WI38 (cell line): ENCODE measurements around the gene TEX11.

Experiments
- H3K4me3 ChIP-seq: 2 replicates; pipeline ENCODE4 v1.5.1; 2011; ENCODE audit warnings: low read depth, mild to moderate bottlenecking, control low read depth, low read length
- TF ChIP-seq, protein P1 (sequence below): IDR thresholded peaks from 2 replicates; pipeline ENCODE4 v1.5.1; 2012; ENCODE audit warnings: low read depth, mild to moderate bottlenecking, control low read depth, low read length

TEX11 gene

DNA sequence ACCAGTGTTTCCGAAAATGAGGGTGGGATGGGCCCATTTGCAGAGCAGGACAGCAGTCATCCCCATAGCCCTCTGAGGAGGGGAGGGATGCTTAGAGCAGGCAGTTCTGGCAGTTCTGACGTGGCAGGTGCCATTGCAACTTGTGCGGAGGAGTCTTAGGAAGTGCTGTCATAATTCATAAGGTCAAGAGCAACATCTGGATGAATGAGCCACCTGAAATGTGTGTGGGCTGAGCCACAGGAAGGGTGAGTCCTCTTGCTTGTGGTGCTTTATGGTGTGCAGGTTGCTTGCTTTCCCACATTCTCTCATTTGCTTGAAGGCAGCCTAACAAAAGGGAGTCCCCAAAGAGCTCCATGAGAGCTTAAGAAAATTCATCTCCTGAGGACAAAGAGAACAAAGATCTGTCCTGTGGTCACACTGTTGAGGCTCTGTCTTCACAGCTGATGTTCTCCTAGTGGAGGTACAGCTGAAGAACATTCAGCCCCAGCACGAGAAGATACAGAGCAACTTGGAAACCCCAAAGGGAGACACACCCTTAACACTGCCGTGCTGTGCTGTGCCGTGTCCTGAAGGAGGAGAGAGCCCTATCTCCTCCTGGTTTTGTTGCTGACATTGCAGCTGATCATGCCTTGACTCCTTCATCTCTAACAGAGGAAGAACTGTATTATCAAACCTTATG, 403.6 kb downstream of the TEX11 start:
- TF ChIP-seq, protein P1, sequence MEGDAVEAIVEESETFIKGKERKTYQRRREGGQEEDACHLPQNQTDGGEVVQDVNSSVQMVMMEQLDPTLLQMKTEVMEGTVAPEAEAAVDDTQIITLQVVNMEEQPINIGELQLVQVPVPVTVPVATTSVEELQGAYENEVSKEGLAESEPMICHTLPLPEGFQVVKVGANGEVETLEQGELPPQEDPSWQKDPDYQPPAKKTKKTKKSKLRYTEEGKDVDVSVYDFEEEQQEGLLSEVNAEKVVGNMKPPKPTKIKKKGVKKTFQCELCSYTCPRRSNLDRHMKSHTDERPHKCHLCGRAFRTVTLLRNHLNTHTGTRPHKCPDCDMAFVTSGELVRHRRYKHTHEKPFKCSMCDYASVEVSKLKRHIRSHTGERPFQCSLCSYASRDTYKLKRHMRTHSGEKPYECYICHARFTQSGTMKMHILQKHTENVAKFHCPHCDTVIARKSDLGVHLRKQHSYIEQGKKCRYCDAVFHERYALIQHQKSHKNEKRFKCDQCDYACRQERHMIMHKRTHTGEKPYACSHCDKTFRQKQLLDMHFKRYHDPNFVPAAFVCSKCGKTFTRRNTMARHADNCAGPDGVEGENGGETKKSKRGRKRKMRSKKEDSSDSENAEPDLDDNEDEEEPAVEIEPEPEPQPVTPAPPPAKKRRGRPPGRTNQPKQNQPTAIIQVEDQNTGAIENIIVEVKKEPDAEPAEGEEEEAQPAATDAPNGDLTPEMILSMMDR: no peak
- no peak overlapping the region for H3K4me3 ChIP-seq

DNA sequence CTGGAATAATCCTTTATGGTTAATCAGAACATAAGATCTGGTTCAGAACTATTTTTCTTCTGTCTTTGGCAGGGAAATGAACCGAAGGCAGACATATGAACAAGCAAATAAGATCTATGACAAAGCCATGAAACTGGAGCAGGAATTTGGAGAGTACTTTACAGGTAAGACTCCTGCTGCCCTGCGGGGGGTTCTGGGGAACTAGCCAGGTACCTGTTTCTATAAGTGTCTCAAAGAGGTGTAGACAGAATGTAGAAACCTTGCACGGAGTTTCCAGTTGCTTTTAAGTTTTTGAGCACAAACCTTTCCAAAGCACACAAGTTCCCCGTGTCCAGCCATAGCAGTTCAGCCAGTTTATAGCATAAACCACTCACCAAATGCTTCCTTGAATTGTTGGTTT, 407.7 kb downstream of the TEX11 start:
- no peak overlapping the region for H3K4me3 ChIP-seq
- TF ChIP-seq, protein P1: no peak

DNA sequence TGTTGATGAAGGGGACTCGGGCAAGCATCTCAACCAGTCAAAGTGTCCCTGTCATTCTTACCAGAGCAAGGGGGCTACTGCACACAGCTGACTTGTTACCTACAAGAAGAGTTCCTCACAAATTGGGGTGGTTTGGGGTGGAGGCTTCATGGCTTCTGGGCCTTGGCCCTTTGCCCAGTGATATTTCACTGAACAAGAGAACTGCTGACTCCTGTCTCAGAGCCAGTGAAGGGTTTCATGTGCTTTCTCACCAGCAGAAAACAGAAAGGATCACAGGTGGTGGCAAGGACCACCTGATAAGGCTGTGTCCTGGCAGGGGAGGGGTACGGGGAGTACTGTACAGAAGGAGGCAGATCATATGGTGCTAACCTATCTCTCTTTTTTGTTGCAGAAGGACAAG, 410.4 kb downstream of the TEX11 start:
- TF ChIP-seq, protein P1: no peak
- H3K4me3 ChIP-seq: no peak overlapping the region

DNA sequence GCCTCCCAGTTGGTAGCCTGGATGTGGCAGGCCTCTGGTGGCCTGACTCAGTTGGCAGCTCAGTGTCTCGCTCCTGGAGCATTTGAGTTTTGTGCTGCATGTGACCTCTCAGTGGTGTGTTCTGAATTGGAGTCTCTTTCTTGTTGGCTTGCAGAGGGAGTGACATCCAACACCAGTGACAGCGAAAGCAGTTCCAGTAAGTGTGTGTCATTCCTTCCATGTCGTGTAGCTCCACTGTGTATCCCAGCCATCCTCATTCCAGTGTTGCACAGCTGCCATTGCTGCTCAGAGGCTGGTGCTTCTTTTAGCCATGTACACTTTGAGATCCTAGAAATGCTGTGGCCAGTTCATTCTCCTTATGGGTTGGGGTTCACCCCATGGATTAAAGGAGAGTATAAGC, 411.5 kb downstream of the TEX11 start:
- H3K4me3 ChIP-seq: no peak overlapping the region
- TF ChIP-seq, protein P1: no peak

DNA sequence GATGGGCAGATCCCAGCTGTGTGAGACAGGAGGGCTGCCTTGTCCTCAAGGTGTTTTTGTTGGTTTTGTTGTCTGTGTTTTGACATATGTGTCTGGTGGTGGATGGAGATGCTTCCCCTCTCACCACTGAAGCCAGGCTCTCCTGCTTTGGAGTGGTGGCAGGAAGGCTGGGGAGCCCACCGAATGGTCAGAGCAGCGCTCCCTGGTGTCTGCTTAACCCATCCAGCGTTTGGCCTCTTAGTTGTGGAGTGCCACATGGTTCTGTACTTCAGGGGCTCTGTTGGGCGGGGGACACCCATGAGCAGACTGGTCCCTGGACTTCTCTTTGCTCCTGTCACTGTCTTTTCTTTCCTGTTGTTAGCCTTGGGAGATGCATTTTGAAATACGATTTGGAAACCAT, 412.0 kb downstream of the TEX11 start:
- H3K4me3 ChIP-seq: no peak overlapping the region
- TF ChIP-seq, protein P1: no peak

DNA sequence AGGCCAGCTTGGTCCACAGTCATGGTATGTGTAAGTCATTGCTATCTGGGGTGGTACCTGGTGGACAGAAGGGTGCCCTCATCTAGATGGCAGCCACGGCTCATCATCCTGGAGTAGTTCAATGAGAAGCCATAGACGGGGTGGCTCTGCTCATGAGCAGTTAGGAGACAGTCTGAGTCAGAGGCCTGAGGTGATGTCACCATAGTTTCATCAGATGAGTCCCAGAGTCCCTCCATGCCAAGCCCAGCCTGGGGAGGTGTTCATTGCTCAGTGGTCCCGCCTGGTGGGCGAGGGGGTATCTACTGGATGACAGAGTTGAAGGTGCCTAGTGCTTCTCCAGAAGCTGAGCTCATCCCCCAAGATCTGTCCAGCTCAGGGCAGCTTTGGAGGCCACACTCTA, 414.1 kb downstream of the TEX11 start:
- no peak overlapping the region for H3K4me3 ChIP-seq
- TF ChIP-seq, protein P1: no peak

DNA sequence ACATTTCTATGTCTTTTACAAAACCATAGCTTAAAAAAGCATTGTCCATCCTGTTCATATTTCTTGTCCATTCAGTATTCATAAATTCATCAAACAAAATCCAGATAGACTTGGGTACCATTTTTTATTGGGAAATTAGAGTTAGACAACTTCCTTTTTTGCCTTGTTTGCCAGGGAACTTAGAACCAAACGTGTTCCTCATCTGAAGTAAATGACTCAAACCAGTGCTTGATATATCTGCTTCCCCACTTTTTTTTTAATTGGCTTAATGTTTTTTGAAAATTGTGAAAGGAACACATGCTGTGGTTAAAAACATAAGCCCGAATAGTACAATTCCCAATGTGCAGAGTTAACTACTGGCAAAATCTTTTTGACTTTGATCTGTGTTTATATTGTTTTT, 419.7 kb downstream of the TEX11 start:
- TF ChIP-seq, protein P1: no peak
- H3K4me3 ChIP-seq: no peak overlapping the region
